Right lobe of liver (tissue), 6 donors: ENCODE measurements around the gene NPHP1. TPM values are rescaled to one million over a fixed set of nuclear protein-coding genes. Genes with fewer than 3 reads are reported as not detected.
A peak's percentile ranks its signal among the peaks of the same experiment; 100 is the strongest.
"Not testable (repeated sequence)": the region's sequence is repeated elsewhere in the genome, so short reads cannot be mapped to it uniquely, and the experiment has no call there.

Experiments used
- ATAC-seq, 4 donors: fragments of 200-7000 bp; cut with Tn5 transposase; one replicate each; pipeline ENCODE4 v1.9.1; 2020; ENCODE audit warnings: mild to moderate bottlenecking in 4 of 4, moderate library complexity in 4 of 4
- DNase-seq, 3 donors: peaks; one replicate each; pipeline ENCODE4 v3.0.0-alpha.2; 2020
- H3K27ac ChIP-seq, 3 donors: fragments of 200-600 bp; one replicate each; pipeline ENCODE4 v1.8.0; 2022
- H3K27me3 ChIP-seq, 2 donors: fragments of 200-600 bp; one replicate each; pipeline ENCODE4 v1.8.0; 2022
- H3K36me3 ChIP-seq, 4 donors: fragments of 200-600 bp; sonication (generic) in 1 of 4; one replicate each; pipeline versions ENCODE4 v1.5.1 to v1.8.0; 2017 to 2022; ENCODE audit warnings: control low read depth in 1 of 4
- H3K4me1 ChIP-seq, 4 donors: fragments of 200-600 bp; sonication (generic) in 1 of 4; one replicate each; pipeline versions ENCODE4 v1.5.1 to v1.8.0; 2017 to 2022; ENCODE audit warnings: control low read depth in 1 of 4
- H3K4me3 ChIP-seq, 3 donors: fragments of 200-600 bp; one replicate each; pipeline ENCODE4 v1.8.0; 2022
- H3K9me3 ChIP-seq, 4 donors: fragments of 200-600 bp; sonication (generic) in 1 of 4; one replicate each; pipeline versions ENCODE4 v1.5.1 to v1.8.0; 2017 to 2022; ENCODE audit warnings: control low read depth in 1 of 4
- POLR2A ChIP-seq: fragments of 450-650 bp; IDR thresholded peaks from one replicate; pipeline ENCODE4 v1.6.1; 2017; ENCODE audit warnings: antibody characterized with exemption, mild to moderate bottlenecking
- WGBS: methylation state at CpG from one replicate; pipeline ENCODE4 v1.1.6; 2018; ENCODE audit warnings: low coverage, low lambda C conversion rate; ENCODE audit not compliant: insufficient coverage; ENCODE audit errors: missing lambda C conversion rate; 5-methylcytosine and 5-hydroxymethylcytosine counted together
- intact Hi-C, 2 donors: fragments of 100-400 bp; cut with DNase I; formaldehyde crosslinking; loops; one replicate each; pipeline versions ENCODE4 v1.11.2 to v1.14.1; 2022
- total RNA-seq, 6 experiments: library from RNA; depleted of rRNA in 2 of 6; stranded (reverse); fragments of >200 nt in 2 of 6; fragmentation: NEBNext Ultra II Directional in 3 of 6; extraction: Animal tissue kit (Norgen Biotek cat#: 25700) in 3 of 6; gene quantifications; one replicate each; pipeline versions ENCODE4 v1.1.0 to v1.2.4, GENCODE V29; 2016 to 2023
- TF ChIP-seq, protein P1 (sequence below), 4 donors: fragments of 200-600 bp in 3 of 4; fragments of 450-650 bp in 1 of 4; IDR thresholded peaks; one replicate each; pipeline versions ENCODE4 v1.5.1 to v1.8.0; 2016 to 2022; ENCODE audit warnings: antibody characterized with exemption in 4 of 4, mild to moderate bottlenecking in 2 of 4
- donor health status: DM: no; HTN: yes; CAD: no.
- donor health status: DM: no; HTN: no; CAD: no.
- donor health status: DM: no; HTN: no; CAD: no.
- donor health status: DM: no; HTN: yes; CAD: no.
- donor health status: DM: no; HTN: yes; CAD: no.

NPHP1 gene
- total RNA-seq, 6 experiments from 2014 or later: 0.06 to 1.9 (median 0.65) TPM

DNA sequence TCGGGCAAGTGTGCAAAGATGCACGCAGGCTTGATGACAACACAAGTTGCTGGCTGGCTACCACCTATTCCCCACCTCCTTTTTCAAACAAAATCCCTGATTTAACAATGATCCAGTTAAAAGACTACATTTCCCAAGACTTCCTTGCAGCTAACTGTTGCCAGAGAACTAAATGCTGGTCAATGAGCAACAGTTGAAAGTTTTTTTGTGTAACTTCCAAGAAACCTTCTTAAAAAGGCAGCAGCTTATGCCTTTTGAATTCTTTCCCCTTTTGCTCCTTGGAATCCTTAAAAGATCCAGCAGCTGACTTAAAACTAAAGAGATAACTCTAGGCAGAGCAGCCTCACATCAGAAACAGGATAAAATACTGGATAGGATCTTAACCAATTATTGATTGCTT is 38.5 kb downstream of the NPHP1 start:
- no peaks in the 10 kb centered on the region for H3K9me3 ChIP-seq
- no peak overlapping the region for H3K27ac ChIP-seq
- no peaks in the 10 kb centered on the region for H3K4me1 ChIP-seq
- no peaks in the 10 kb centered on the region for H3K27me3 ChIP-seq
- no peak overlapping the region for H3K4me3 ChIP-seq
- ATAC-seq: no peak
- TF ChIP-seq, protein P1, sequence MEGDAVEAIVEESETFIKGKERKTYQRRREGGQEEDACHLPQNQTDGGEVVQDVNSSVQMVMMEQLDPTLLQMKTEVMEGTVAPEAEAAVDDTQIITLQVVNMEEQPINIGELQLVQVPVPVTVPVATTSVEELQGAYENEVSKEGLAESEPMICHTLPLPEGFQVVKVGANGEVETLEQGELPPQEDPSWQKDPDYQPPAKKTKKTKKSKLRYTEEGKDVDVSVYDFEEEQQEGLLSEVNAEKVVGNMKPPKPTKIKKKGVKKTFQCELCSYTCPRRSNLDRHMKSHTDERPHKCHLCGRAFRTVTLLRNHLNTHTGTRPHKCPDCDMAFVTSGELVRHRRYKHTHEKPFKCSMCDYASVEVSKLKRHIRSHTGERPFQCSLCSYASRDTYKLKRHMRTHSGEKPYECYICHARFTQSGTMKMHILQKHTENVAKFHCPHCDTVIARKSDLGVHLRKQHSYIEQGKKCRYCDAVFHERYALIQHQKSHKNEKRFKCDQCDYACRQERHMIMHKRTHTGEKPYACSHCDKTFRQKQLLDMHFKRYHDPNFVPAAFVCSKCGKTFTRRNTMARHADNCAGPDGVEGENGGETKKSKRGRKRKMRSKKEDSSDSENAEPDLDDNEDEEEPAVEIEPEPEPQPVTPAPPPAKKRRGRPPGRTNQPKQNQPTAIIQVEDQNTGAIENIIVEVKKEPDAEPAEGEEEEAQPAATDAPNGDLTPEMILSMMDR (IDR thresholded peaks at IDR 0.05): no peak
- no peak for TF ChIP-seq POLR2A
- DNase-seq: no peak
- H3K36me3 ChIP-seq: no peaks in the 10 kb centered on the region
- 79% methylated on average over 2 of the region's 2 CpGs for WGBS
- intact Hi-C loops: no loop called here

DNA sequence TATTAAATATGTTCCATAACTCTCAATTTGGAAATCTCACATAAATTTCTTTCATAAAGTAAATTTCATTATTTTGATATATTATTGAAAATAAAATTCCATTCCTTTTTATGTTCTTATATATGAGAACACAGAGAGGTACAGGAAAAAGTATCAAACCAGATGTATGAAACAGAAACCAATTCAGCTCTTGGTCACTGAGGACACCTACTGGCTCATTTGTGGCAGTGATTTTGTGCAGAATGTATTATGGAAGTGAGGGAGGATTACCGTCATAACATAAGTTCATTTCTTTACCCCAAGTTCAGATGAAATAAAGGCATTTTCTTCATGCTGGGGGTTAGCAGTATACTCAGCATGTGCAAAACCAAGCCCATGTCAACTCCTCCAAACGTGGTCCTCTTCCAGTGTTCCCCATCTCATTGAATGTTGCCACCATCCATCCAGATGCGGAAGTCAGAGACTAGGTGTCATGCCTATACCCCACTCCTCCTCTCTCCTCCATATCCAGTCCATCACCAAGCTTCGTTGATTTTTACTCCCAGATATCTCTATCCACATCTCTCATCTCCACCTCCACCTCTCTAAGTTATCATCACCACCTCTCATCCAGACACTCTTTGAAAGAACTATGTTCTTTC is 47.5 kb downstream of the NPHP1 start:
- Histone ChIP-seq H3K27me3 (no peaks in the 10 kb centered on the region), H3K4me1 (no peaks in the 10 kb centered on the region), H3K36me3 (no peaks in the 10 kb centered on the region), H3K9me3 (no peaks in the 10 kb centered on the region), H3K27ac (no peak overlapping the region), H3K4me3 (no peak overlapping the region)
- peak; percentile 80 to 94 (median 82) for ATAC-seq
- 28% methylated on average over 4 of the region's 4 CpGs for WGBS
- TF ChIP-seq, protein P1 (IDR thresholded peaks at IDR 0.05): peak; percentile 70 to 78 (median 74)
- TF ChIP-seq POLR2A: no peak
- DNase-seq: no peak
- intact Hi-C loops: no loop called here

DNA sequence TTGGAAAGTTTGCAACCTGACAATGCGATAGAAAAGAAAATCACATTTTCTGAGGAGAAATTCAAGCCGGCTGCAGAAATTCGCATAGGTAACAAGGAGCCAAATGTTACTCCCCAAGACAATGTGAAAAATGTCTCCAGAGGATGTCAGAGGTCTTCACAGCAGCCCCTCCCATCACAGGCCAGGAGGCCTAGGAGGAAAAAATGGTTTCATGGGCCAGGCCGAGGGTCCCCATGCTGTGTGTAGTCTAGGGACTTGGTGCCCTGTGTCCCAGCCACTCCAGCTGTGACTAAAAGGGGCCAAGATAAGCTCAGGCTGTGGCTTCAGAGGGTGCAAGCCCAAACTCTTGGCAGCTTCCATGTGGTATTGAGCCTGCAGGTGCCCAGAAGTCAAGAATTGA is 50.0 kb downstream of the NPHP1 start:
- H3K27ac ChIP-seq, intact Hi-C loops, ATAC-seq, H3K9me3 ChIP-seq, H3K4me3 ChIP-seq, H3K4me1 ChIP-seq, H3K27me3 ChIP-seq, H3K36me3 ChIP-seq, DNase-seq: not testable (repeated sequence)
- WGBS: 88% methylated on average over 3 of the region's 4 CpGs

DNA sequence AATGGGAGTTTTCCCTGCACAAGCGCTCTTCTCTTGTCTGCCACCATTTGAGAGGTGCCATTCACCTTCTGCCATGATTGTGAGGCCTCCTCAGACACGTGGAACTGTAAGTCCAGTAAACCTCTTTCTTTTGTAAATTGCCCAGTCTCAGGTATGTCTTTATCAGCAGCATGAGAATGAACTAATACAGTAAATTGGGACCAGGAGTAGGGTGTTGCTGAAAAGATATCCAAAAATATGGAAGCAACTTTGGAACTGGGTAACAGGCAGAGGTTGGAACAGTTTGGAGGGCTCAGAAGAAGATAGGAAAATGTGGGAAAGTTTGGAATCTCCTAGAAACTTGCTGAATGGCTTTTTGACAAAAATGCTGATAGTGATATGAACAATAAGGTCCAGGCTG is 50.6 kb downstream of the NPHP1 start:
- WGBS: 81% methylated on average over 2 of the region's 2 CpGs
- H3K36me3 ChIP-seq, ATAC-seq, H3K27me3 ChIP-seq, DNase-seq, H3K9me3 ChIP-seq, intact Hi-C loops, H3K4me3 ChIP-seq, H3K27ac ChIP-seq, H3K4me1 ChIP-seq: not testable (repeated sequence)

DNA sequence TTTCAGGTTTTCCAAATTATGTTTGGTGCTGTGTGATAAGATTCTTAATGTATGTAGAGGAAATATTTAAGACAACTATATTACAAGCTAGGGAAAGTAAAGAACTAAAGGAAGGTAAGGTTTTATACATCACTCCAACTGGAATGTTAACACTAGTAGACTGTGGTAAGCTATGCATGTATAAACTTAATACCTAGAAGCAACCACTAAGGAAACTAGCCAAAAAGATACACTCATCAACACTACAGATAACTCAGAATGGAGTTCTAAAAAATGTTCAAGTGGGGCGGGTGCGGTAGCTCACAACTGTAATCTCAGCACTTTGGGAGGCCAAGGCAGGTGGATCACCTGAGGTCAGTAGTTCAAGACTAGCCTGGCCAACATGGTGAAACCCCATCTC is 51.4 kb downstream of the NPHP1 start:
- H3K27ac ChIP-seq: no peak overlapping the region
- H3K9me3 ChIP-seq: no peaks in the 10 kb centered on the region
- DNase-seq: no peak
- no peak overlapping the region for H3K4me3 ChIP-seq
- H3K4me1 ChIP-seq: no peaks in the 10 kb centered on the region
- no peaks in the 10 kb centered on the region for H3K27me3 ChIP-seq
- H3K36me3 ChIP-seq: no peaks in the 10 kb centered on the region
- WGBS: 100% methylated on average over 1 of the region's 2 CpGs
- ATAC-seq: no peak
- TF ChIP-seq, protein P1 (IDR thresholded peaks at IDR 0.05): no peak
- no peak for TF ChIP-seq POLR2A
- intact Hi-C loops: no loop called here
